Caco-2 (cell line): ENCODE results near the gene CFAP61. TPM values are rescaled to one million over a fixed set of nuclear protein-coding genes. Genes with fewer than 3 reads are reported as not detected.
"Not testable (repeated sequence)": the region's sequence is repeated elsewhere in the genome, so short reads cannot be mapped to it uniquely, and the experiment has no call there.

Experiments
- BruUV-seq: library from RNA; stranded (reverse); fragments of 400-500 nt; replicated peaks from 2 replicates; lab custom pipeline; 2021; lab: Mats Ljungman, UMichigan
- CTCF ChIA-PET: fragments of 300-600 bp; sonication (Branson Sonifier 250); formaldehyde crosslinking; loops from one replicate; lab custom pipeline; 2022; ENCODE audit warnings: antibody characterized with exemption; lab: Charles Lee
- POLR2A ChIA-PET: fragments of 300-600 bp; sonication (Branson Sonifier 250); formaldehyde crosslinking; loops from one replicate; lab custom pipeline; 2022; ENCODE audit warnings: antibody characterized with exemption; lab: Charles Lee
- DNase-seq, 2 experiments: peaks; one replicate each; pipeline versions ENCODE4 v3.0.0 to v3.0.0-alpha.2; 2020 to 2022
- H3K27me3 ChIP-seq: replicated peaks from 2 replicates; pipeline ENCODE4 v1.6.0; 2011; ENCODE audit warnings: low read length; ENCODE audit not compliant: control insufficient read depth, insufficient read depth
- H3K36me3 ChIP-seq: 2 replicates; pipeline ENCODE4 v1.5.1; 2011; ENCODE audit warnings: low read length; ENCODE audit not compliant: control insufficient read depth, insufficient read depth
- H3K4me1 ChIP-seq: fragments of 250-450 bp; sonication (Bioruptor Pico); 2 replicates; pipeline ENCODE4 v1.5.1; 2020; ENCODE audit warnings: mild to moderate bottlenecking
- H3K4me3 ChIP-seq: 2 replicates; pipeline ENCODE4 v1.5.1; 2011; ENCODE audit warnings: low read depth, mild to moderate bottlenecking, control low read depth, low read length
- H3K9me3 ChIP-seq: fragments of 250-450 bp; sonication (Bioruptor Pico); 2 replicates; pipeline ENCODE4 v1.5.1; 2020; ENCODE audit warnings: mild to moderate bottlenecking, moderate library complexity
- H3K27ac Mint-ChIP-seq: one replicate; pipeline ENCODE4 v1.8.0; 2022; ENCODE audit warnings: mixed read lengths; ENCODE audit not compliant: unreplicated experiment
- H3K27me3 Mint-ChIP-seq: one replicate; pipeline ENCODE4 v1.8.0; 2022; ENCODE audit warnings: mixed read lengths; ENCODE audit not compliant: insufficient read depth, unreplicated experiment
- H3K36me3 Mint-ChIP-seq: one replicate; pipeline ENCODE4 v1.8.0; 2022; ENCODE audit warnings: mild to moderate bottlenecking, mixed read lengths; ENCODE audit not compliant: insufficient read depth, unreplicated experiment
- H3K4me1 Mint-ChIP-seq: one replicate; pipeline ENCODE4 v1.8.0; 2022; ENCODE audit warnings: low read depth, mixed read lengths; ENCODE audit not compliant: unreplicated experiment
- H3K4me3 Mint-ChIP-seq: one replicate; pipeline ENCODE4 v1.8.0; 2022; ENCODE audit warnings: mild to moderate bottlenecking, moderate library complexity, mixed read lengths; ENCODE audit not compliant: unreplicated experiment
- H3K9me3 Mint-ChIP-seq: one replicate; pipeline ENCODE4 v1.8.0; 2022; ENCODE audit warnings: mixed read lengths; ENCODE audit not compliant: unreplicated experiment
- CTCF ChIP-seq, 2 experiments: fragments of 200-600 bp in 1 of 2; IDR thresholded peaks; 1 replicate in 1 of 2; 2 replicates in 1 of 2; pipeline versions ENCODE4 v1.5.1 to v1.8.0; 2011 to 2022; ENCODE audit warnings: antibody characterized with exemption in 1 of 2, control low read depth in 1 of 2, inconsistent platforms in 1 of 2, low read depth in 1 of 2, low read length in 1 of 2, mild to moderate bottlenecking in 1 of 2, moderate library complexity in 1 of 2; ENCODE audit not compliant: insufficient read depth in 1 of 2, severe bottlenecking in 1 of 2, unreplicated experiment in 1 of 2
- intact Hi-C: fragments of 100-400 bp; cut with micrococcal nuclease; formaldehyde crosslinking; loops from one replicate; pipeline ENCODE4 v1.10.0; 2022; ENCODE audit not compliant: unreplicated experiment
- total RNA-seq: library from RNA; stranded (reverse); gene quantifications from 2 replicates; pipeline ENCODE4 v1.2.3, GENCODE V29; 2022

The CFAP61 gene
- total RNA-seq, 1 experiment from 2014 or later: not detected

- TF ChIP-seq CTCF (IDR thresholded peaks at IDR 0.05; ENCODE audit: insufficient read depth in 1 of 2, low read depth in 1 of 2, low read length in 1 of 2, severe bottlenecking in 1 of 2, unreplicated experiment in 1 of 2): no peak
- CTCF ChIA-PET: no interaction called here
Measured at GRCh38 chr20:20235681-20236080, 183.3 kb downstream of the CFAP61 start.

GRCh38 chr20:20237093-20237959, 185.0 kb downstream of the CFAP61 start:
- POLR2A ChIA-PET: no interaction called here
- peak; percentile 81 to 83 for TF ChIP-seq CTCF (IDR thresholded peaks at IDR 0.05; ENCODE audit: insufficient read depth in 1 of 2, low read depth in 1 of 2, low read length in 1 of 2, severe bottlenecking in 1 of 2, unreplicated experiment in 1 of 2)

More at GRCh38 chr20:20235681-20236080, 183.3 kb downstream of the CFAP61 start:
- Histone ChIP-seq H3K36me3 (no peaks in the 10 kb centered on the region), H3K9me3 (no peaks in the 10 kb centered on the region), H3K27me3 (peaks cover 1% of the 10 kb centered on the region; the same call in 1 of the 2 replicates), H3K4me3 (no peak overlapping the region), H3K4me1 (no peaks in the 10 kb centered on the region)
- POLR2A ChIA-PET: no interaction called here
- Mint-ChIP-seq H3K27ac (no peak overlapping the region), H3K27me3 (peaks cover 5% of the 10 kb centered on the region), H3K4me3 (no peak overlapping the region), H3K36me3 (no peaks in the 10 kb centered on the region), H3K4me1 (no peaks in the 10 kb centered on the region), H3K9me3 (no peaks in the 10 kb centered on the region)
- intact Hi-C loops: no loop called here
- no TSS peak for BruUV-seq
- DNase-seq: no peak

GRCh38 chr20:20241976-20242375, 189.6 kb downstream of the CFAP61 start:
- Mint-ChIP-seq H3K9me3 (peaks cover 19% of the 10 kb centered on the region), H3K27ac (no peak overlapping the region), H3K4me1 (no peaks in the 10 kb centered on the region), H3K27me3 (peaks cover 15% of the 10 kb centered on the region), H3K36me3 (no peaks in the 10 kb centered on the region), H3K4me3 (no peak overlapping the region)
- Histone ChIP-seq H3K36me3 (no peaks in the 10 kb centered on the region), H3K4me3 (no peak overlapping the region), H3K4me1 (no peaks in the 10 kb centered on the region), H3K9me3 (peaks cover 19% of the 10 kb centered on the region; the same call in 1 of the 2 replicates), H3K27me3 (peaks cover 1% of the 10 kb centered on the region; the same call in 1 of the 2 replicates)
- CTCF ChIA-PET: no interaction called here
- POLR2A ChIA-PET: no interaction called here
- TF ChIP-seq CTCF (IDR thresholded peaks at IDR 0.05; ENCODE audit: insufficient read depth in 1 of 2, low read depth in 1 of 2, low read length in 1 of 2, severe bottlenecking in 1 of 2, unreplicated experiment in 1 of 2): no peak
- BruUV-seq: no TSS peak
- intact Hi-C loops: no loop called here
- no peak for DNase-seq

More at GRCh38 chr20:20237093-20237959, 185.0 kb downstream of the CFAP61 start:
- CTCF ChIA-PET: interaction anchor here (0.5 to 2.0 kb wide), 5 partner anchors 8 to 185 kb away, joined by 3 to 7 read pairs (median 4); partner anchors contain the start of genes CFAP61 and CRNKL1
- Mint-ChIP-seq H3K4me1 (no peaks in the 10 kb centered on the region), H3K36me3 (no peaks in the 10 kb centered on the region), H3K27me3 (peaks cover 9% of the 10 kb centered on the region), H3K27ac (no peak overlapping the region), H3K9me3 (no peaks in the 10 kb centered on the region), H3K4me3 (no peak overlapping the region)
- Histone ChIP-seq H3K4me1 (no peaks in the 10 kb centered on the region), H3K9me3 (no peaks in the 10 kb centered on the region), H3K36me3 (no peaks in the 10 kb centered on the region), H3K27me3 (peaks cover 1% of the 10 kb centered on the region; the same call in 1 of the 2 replicates), H3K4me3 (no peak overlapping the region)
- intact Hi-C loops: loop anchor here (1.0 kb wide), 1 partner anchor 153 kb away; no protein-coding TSS in a partner anchor
- BruUV-seq: no TSS peak
- DNase-seq: peak; percentile 47 to 66

- DNase-seq, H3K36me3 Mint-ChIP-seq, H3K27ac Mint-ChIP-seq, CTCF ChIA-PET, H3K4me1 Mint-ChIP-seq, H3K4me1 ChIP-seq, intact Hi-C loops, H3K4me3 Mint-ChIP-seq, H3K4me3 ChIP-seq, POLR2A ChIA-PET, BruUV-seq, H3K27me3 ChIP-seq, H3K36me3 ChIP-seq: not testable (repeated sequence)
- Mint-ChIP-seq H3K9me3 (peaks cover 19% of the 10 kb centered on the region), H3K27me3 (peaks cover 19% of the 10 kb centered on the region)
- H3K9me3 ChIP-seq: peaks cover 19% of the 10 kb centered on the region; the same call in 1 of the 2 replicates
Measured at GRCh38 chr20:20244384-20244783, 192.1 kb downstream of the CFAP61 start.
